Neural cell (in vitro differentiated cells): ENCODE data around the gene TPD52L1. TPM values are rescaled to one million over a fixed set of nuclear protein-coding genes. Genes with fewer than 3 reads are reported as not detected.

Experiments
- H2AFZ ChIP-seq: fragments of 200-600, 300-800 bp; sonication (generic), shearing (Covaris generic); 2 replicates; pipeline ENCODE4 v1.6.0; 2014; ENCODE audit warnings: low read depth, mild to moderate bottlenecking, antibody characterized with exemption, low read length, moderate library complexity
- H3F3A ChIP-seq: fragments of 200-600 bp; shearing (Covaris generic); 2 replicates; pipeline ENCODE4 v1.6.1; 2016; ENCODE audit warnings: mild to moderate bottlenecking, moderate library complexity, mixed read lengths, antibody characterized with exemption, low read length; ENCODE audit not compliant: insufficient read depth, poor library complexity, severe bottlenecking
- H3K27ac ChIP-seq: fragments of 200-600, 300-800 bp; sonication (generic), shearing (Covaris generic); 2 replicates; pipeline ENCODE4 v1.5.1; 2014; ENCODE audit warnings: mild to moderate bottlenecking, low read length, moderate library complexity
- H3K27me3 ChIP-seq: fragments of 300-800, 200-600 bp; sonication (generic), shearing (Covaris generic); 2 replicates; pipeline ENCODE4 v1.6.0; 2014; ENCODE audit warnings: mild to moderate bottlenecking, low read depth, low read length, moderate library complexity; ENCODE audit not compliant: insufficient read depth
- H3K36me3 ChIP-seq: fragments of 300-800, 200-600 bp; sonication (generic), shearing (Covaris generic); 2 replicates; pipeline ENCODE4 v1.5.1; 2014; ENCODE audit warnings: mild to moderate bottlenecking, antibody characterized with exemption, low read length, moderate library complexity; ENCODE audit not compliant: insufficient read depth
- H3K4me2 ChIP-seq: fragments of 300-800, 200-600 bp; sonication (generic), shearing (Covaris generic); 2 replicates; pipeline ENCODE4 v1.6.0; 2014; ENCODE audit warnings: mild to moderate bottlenecking, low read length
- H3K4me3 ChIP-seq: fragments of 300-800, 200-600 bp; sonication (generic), shearing (Covaris generic); 2 replicates; pipeline ENCODE4 v1.5.1; 2014; ENCODE audit warnings: mild to moderate bottlenecking, low read length, moderate library complexity
- H3K79me2 ChIP-seq: fragments of 200-600 bp; shearing (Covaris generic); replicated peaks from 2 replicates; pipeline ENCODE4 v1.6.0; 2014; ENCODE audit warnings: mild to moderate bottlenecking, low read length, moderate library complexity; ENCODE audit not compliant: insufficient read depth
- H3K9ac ChIP-seq: fragments of 300-800, 200-600 bp; sonication (generic), shearing (Covaris generic); 2 replicates; pipeline ENCODE4 v1.6.1; 2016; ENCODE audit warnings: mild to moderate bottlenecking, low read length, mixed read lengths
- H3K9me2 ChIP-seq: fragments of 200-600 bp; shearing (Covaris generic); 2 replicates; pipeline ENCODE4 v1.6.1; 2016; ENCODE audit warnings: mild to moderate bottlenecking, low read length, mixed read lengths; ENCODE audit not compliant: insufficient read depth
- H3K9me3 ChIP-seq: fragments of 200-600, 300-800 bp; sonication (generic), shearing (Covaris generic); 2 replicates; pipeline ENCODE4 v1.6.1; 2016; ENCODE audit warnings: mild to moderate bottlenecking, mixed run types, low read length, moderate library complexity, mixed read lengths
- H4K20me1 ChIP-seq: fragments of 200-600 bp; shearing (Covaris generic); 2 replicates; pipeline ENCODE4 v1.6.1; 2016; ENCODE audit warnings: mild to moderate bottlenecking, mixed run types; ENCODE audit not compliant: insufficient read depth
- CTCF ChIP-seq: fragments of 450-650 bp; IDR thresholded peaks from 2 replicates; pipeline ENCODE4 v1.5.1; 2014; ENCODE audit warnings: antibody characterized with exemption, mild to moderate bottlenecking, moderate library complexity; ENCODE audit not compliant: poor library complexity, severe bottlenecking
- EP300 ChIP-seq: fragments of 450-650 bp; conservative IDR thresholded peaks from 2 replicates; pipeline ENCODE4 v1.6.1; 2014; ENCODE audit warnings: antibody characterized with exemption, mild to moderate bottlenecking, moderate library complexity; ENCODE audit not compliant: poor library complexity, severe bottlenecking
- EZH2 ChIP-seq: fragments of 200-600, 300-800 bp; shearing (Covaris generic), sonication (generic); IDR thresholded peaks from 2 replicates; pipeline ENCODE4 v1.6.1; 2014; ENCODE audit warnings: antibody characterized with exemption, low read length, borderline replicate concordance, mild to moderate bottlenecking; ENCODE audit not compliant: insufficient read depth, poor library complexity, severe bottlenecking
- MXI1 ChIP-seq: fragments of 450-650 bp; conservative IDR thresholded peaks from 2 replicates; pipeline ENCODE4 v1.6.1; 2014; ENCODE audit warnings: antibody characterized with exemption, mild to moderate bottlenecking; ENCODE audit not compliant: poor library complexity, severe bottlenecking
- POLR2AphosphoS5 ChIP-seq: IDR thresholded peaks from 2 replicates; pipeline ENCODE4 v1.6.1; 2012
- RAD21 ChIP-seq: fragments of 450-650 bp; conservative IDR thresholded peaks from 2 replicates; pipeline ENCODE4 v1.6.1; 2014; ENCODE audit warnings: antibody characterized with exemption, mild to moderate bottlenecking, moderate library complexity
- REST ChIP-seq: IDR thresholded peaks from 2 replicates; pipeline ENCODE4 v1.6.1; 2012; ENCODE audit warnings: borderline replicate concordance
- SMC3 ChIP-seq: fragments of 450-650 bp; conservative IDR thresholded peaks from 2 replicates; pipeline ENCODE4 v1.6.1; 2014; ENCODE audit warnings: antibody characterized with exemption, mild to moderate bottlenecking, moderate library complexity; ENCODE audit not compliant: poor library complexity
- TAF1 ChIP-seq: IDR thresholded peaks from 2 replicates; pipeline ENCODE4 v1.6.1; 2012; ENCODE audit warnings: low read depth
- polyA plus RNA-seq: library from polyadenylated mRNA; depleted of rRNA; stranded (reverse); fragments of >200 nt; gene quantifications from 2 replicates; pipeline ENCODE4 v1.2.3, GENCODE V29; 2014

The TPD52L1 gene
- polyA plus RNA-seq, 1 donor from 2014 or later = 8.9 TPM

GRCh38 chr6:125306756-125307149, 153.2 kb downstream of the TPD52L1 start:
- Histone ChIP-seq H4K20me1 (no peaks in the 10 kb centered on the region), H3F3A (no peaks in the 10 kb centered on the region), H3K4me2 (no peak overlapping the region), H3K79me2 (no peaks in the 10 kb centered on the region), H3K9ac (no peak overlapping the region), H3K27ac (no peak overlapping the region), H3K36me3 (no peaks in the 10 kb centered on the region), H2AFZ (no peak overlapping the region), H3K9me2 (no peaks in the 10 kb centered on the region), H3K27me3 (no peaks in the 10 kb centered on the region), H3K9me3 (no peaks in the 10 kb centered on the region), H3K4me3 (no peak overlapping the region)
- no peak for TF ChIP-seq SMC3
- no peak for TF ChIP-seq CTCF
- TF ChIP-seq EZH2 = no peak
- no peak for TF ChIP-seq POLR2AphosphoS5
- no peak for TF ChIP-seq MXI1
- TF ChIP-seq EP300 = no peak
- TF ChIP-seq REST = no peak
- TF ChIP-seq RAD21 = no peak
- no peak for TF ChIP-seq TAF1

- no peak overlapping the region for H2AFZ ChIP-seq
- H3K9me3 ChIP-seq = no peaks in the 10 kb centered on the region
- no peak overlapping the region for H3K27ac ChIP-seq
- H3F3A ChIP-seq = no peaks in the 10 kb centered on the region
- no peak for TF ChIP-seq EP300
- TF ChIP-seq POLR2AphosphoS5 = no peak
- no peak overlapping the region for H3K4me2 ChIP-seq
- no peaks in the 10 kb centered on the region for H4K20me1 ChIP-seq
- no peak overlapping the region for H3K4me3 ChIP-seq
- no peaks in the 10 kb centered on the region for H3K9me2 ChIP-seq
- H3K9ac ChIP-seq = no peak overlapping the region
- no peaks in the 10 kb centered on the region for H3K36me3 ChIP-seq
- no peaks in the 10 kb centered on the region for H3K27me3 ChIP-seq
- H3K79me2 ChIP-seq = no peaks in the 10 kb centered on the region
Observed at GRCh38 chr6:125307150-125307838, 153.7 kb downstream of the TPD52L1 start.
